Choroid plexus epithelial cell (primary cell): ENCODE data around the gene NSMCE1.
"Not testable (repeated sequence)": the region's sequence is repeated elsewhere in the genome, so short reads cannot be mapped to it uniquely, and the experiment has no call there.

Experiments
- DNase-seq: peaks from one replicate; pipeline ENCODE4 v3.0.0-alpha.2; 2010; ENCODE audit warnings: low read depth
- H3K4me3 ChIP-seq: 2 replicates; pipeline ENCODE4 v1.5.1; 2011; ENCODE audit warnings: low read depth, mild to moderate bottlenecking, control low read depth, low read length, moderate library complexity
- CTCF ChIP-seq: conservative IDR thresholded peaks from 2 replicates; pipeline ENCODE4 v1.5.1; 2011; ENCODE audit warnings: low read depth, mild to moderate bottlenecking, control low read depth, inconsistent platforms, low read length, moderate library complexity

Gene NSMCE1

GRCh38 chr16:27269300-27270150, 953 bp upstream of the NSMCE1 start:
- peak overlapping the region; percentile 91 for H3K4me3 ChIP-seq
- DNase-seq, result no peak
- no peak for TF ChIP-seq CTCF

- no peak for DNase-seq
- H3K4me3 ChIP-seq, result no peak overlapping the region
- TF ChIP-seq CTCF, result no peak
Observed at GRCh38 chr16:27267037-27267677, 1.4 kb downstream of the NSMCE1 start.

- no peak overlapping the region for H3K4me3 ChIP-seq
- no peak for TF ChIP-seq CTCF
- no peak for DNase-seq
Observed at GRCh38 chr16:27265982-27266381, 2.6 kb downstream of the NSMCE1 start.

- TF ChIP-seq CTCF, result no peak
- H3K4me3 ChIP-seq, result no peak overlapping the region
- peak; percentile 86 for DNase-seq
Observed at GRCh38 chr16:27264151-27264550, 4.4 kb downstream of the NSMCE1 start.

- H3K4me3 ChIP-seq, DNase-seq: not testable (repeated sequence)
Observed at GRCh38 chr16:27262904-27263423, 5.6 kb downstream of the NSMCE1 start.

GRCh38 chr16:27259710-27260109, 8.9 kb downstream of the NSMCE1 start:
- no peak for TF ChIP-seq CTCF
- no peak for DNase-seq
- no peak overlapping the region for H3K4me3 ChIP-seq

- TF ChIP-seq CTCF, result no peak
- no peak for DNase-seq
- H3K4me3 ChIP-seq, result no peak overlapping the region
Observed at GRCh38 chr16:27258241-27258734, 10.3 kb downstream of the NSMCE1 start.
